ENCODE results near the gene BRME1. TPM values are rescaled to one million over a fixed set of nuclear protein-coding genes. Genes with fewer than 3 reads are reported as not detected.

BRME1 gene
- polyA plus RNA-seq, 1 experiment, result 0.94 TPM

DNA sequence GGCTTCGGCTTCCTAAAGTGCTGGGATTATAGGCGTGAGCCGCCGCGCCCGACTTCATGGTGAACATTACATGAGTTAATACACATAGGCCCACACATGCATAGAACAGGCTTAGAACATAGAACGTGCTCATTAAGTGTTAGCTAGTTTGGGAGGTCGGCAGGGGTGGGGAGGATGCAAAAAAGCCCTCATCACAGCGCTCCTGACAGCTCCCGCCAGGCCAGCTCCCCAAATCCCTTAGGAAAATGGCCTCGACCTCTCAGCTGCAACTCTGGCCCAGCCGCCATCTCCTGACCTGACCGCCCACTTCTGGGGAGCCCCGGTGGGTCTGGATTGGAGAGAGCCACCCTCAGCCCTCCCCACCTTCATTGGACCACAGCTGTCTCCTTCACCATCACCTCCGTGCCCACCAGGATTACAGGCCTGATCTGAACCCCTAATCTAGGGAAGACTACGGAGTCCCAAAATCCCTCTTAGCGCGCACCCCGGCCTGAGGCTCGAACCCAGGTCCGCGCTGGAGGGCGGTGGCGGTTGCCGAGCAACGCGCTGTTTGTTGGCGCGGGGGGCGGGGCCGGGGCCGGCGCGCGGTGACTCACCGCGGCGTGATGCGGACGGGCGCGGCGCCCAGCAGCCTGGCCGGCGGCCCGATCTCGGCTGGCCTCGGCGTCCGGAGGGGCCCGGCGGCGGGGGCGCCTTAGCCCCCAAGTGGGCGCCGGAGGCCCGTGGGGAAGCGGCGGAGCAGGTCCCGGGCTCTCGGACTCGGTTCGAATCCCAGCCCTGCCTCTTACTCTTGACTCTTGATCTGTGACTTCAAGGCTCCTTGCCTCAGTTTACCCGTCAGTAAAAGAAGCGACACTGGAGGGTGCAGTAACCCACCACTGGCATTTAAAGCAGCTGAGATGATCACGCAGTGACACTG is 55.7 kb downstream of the BRME1 start:
- DNase-seq (ENCODE audit: low read depth), result no peak
- TF ChIP-seq, protein P1, sequence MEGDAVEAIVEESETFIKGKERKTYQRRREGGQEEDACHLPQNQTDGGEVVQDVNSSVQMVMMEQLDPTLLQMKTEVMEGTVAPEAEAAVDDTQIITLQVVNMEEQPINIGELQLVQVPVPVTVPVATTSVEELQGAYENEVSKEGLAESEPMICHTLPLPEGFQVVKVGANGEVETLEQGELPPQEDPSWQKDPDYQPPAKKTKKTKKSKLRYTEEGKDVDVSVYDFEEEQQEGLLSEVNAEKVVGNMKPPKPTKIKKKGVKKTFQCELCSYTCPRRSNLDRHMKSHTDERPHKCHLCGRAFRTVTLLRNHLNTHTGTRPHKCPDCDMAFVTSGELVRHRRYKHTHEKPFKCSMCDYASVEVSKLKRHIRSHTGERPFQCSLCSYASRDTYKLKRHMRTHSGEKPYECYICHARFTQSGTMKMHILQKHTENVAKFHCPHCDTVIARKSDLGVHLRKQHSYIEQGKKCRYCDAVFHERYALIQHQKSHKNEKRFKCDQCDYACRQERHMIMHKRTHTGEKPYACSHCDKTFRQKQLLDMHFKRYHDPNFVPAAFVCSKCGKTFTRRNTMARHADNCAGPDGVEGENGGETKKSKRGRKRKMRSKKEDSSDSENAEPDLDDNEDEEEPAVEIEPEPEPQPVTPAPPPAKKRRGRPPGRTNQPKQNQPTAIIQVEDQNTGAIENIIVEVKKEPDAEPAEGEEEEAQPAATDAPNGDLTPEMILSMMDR (IDR thresholded peaks at IDR 0.05; ENCODE audit: insufficient read depth, low read depth, low read length), result no peak
- H3K36me3 ChIP-seq (ENCODE audit: control insufficient read depth, insufficient read depth, low read length), result no peaks in the 10 kb centered on the region
- no peaks in the 10 kb centered on the region for H3K27me3 ChIP-seq (ENCODE audit: control insufficient read depth, insufficient read depth, low read length)
- peak overlapping the region; percentile 28 for H3K4me3 ChIP-seq (ENCODE audit: low read depth, low read length)
- ChIA-PET CTCF (interaction anchor here (1.0 to 1.2 kb wide), 2 partner anchors 9 to 12 kb away, joined by 3 to 4 read pairs; no protein-coding TSS in a partner anchor), POLR2A (no interaction called here)

DNA sequence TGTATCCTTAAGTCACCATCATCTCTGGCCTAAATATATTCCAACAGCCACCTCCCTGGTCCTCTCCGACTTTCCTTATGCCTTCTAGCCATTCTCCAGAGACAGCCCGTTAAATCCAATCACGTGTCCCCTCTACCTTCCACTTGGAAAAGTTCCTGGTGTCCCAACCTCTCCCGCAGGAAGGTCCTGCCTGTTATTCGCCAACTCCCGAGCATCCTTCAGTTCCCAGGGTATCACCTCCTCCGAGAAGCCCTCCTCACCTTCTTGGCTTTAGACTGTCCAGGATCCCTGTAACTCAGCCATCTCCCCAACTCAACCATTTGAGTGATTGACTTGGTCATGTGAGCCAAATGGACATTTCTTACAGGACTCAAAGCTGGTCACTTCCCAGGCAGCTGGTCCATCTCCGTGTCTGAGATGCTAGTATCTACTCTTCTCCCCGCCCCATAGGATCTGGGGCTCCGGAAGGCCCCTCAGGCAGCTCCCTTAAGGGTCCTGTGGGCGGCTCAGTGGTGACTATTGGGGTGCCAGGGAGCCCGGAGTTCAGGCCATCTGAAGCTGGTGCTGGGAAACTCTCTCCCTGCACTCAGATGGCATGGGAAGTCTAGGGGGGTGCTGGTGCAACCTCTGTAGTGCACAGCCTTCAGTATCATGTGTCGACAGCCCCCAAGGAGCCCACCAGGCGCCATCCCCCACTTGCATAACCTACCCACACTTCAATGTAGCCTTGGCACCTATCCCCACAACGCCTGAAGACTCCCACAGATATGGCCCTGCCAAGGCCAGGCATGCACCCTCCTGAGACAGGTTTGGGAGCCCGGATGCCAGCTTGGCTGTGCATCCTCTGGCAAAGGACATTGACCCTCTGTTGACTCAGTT is 56.9 kb downstream of the BRME1 start:
- POLR2A ChIA-PET, result no interaction called here
- no peaks in the 10 kb centered on the region for H3K27me3 ChIP-seq (ENCODE audit: control insufficient read depth, insufficient read depth, low read length)
- CTCF ChIA-PET, result interaction anchor here (1.0 to 1.2 kb wide), 2 partner anchors 10 to 13 kb away, joined by 3 to 4 read pairs; no protein-coding TSS in a partner anchor
- no peak for DNase-seq (ENCODE audit: low read depth)
- no peaks in the 10 kb centered on the region for H3K36me3 ChIP-seq (ENCODE audit: control insufficient read depth, insufficient read depth, low read length)
- TF ChIP-seq, protein P1 (IDR thresholded peaks at IDR 0.05; ENCODE audit: insufficient read depth, low read depth, low read length), result no peak
- H3K4me3 ChIP-seq (ENCODE audit: low read depth, low read length), result no peak overlapping the region

DNA sequence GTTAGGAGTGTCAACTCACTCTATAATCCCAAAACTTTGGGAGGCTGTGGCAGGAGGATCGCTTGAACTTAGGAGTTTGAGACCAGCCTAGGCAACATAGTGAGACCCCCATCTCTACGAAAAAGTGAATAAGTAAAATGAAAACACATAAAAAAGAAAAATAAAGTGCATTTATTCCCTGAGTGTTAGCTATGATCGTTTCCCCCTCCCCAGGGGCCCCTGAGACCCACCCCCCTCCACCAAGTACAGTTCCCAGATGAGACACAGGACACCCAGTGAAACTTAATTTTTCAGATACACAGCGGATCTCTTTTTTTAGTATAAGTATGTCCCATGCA is 57.6 kb downstream of the BRME1 start:
- TF ChIP-seq, protein P1 (IDR thresholded peaks at IDR 0.05; ENCODE audit: insufficient read depth, low read depth, low read length), result no peak
- H3K27me3 ChIP-seq (ENCODE audit: control insufficient read depth, insufficient read depth, low read length), result no peaks in the 10 kb centered on the region
- no peaks in the 10 kb centered on the region for H3K36me3 ChIP-seq (ENCODE audit: control insufficient read depth, insufficient read depth, low read length)
- no peak overlapping the region for H3K4me3 ChIP-seq (ENCODE audit: low read depth, low read length)
- ChIA-PET POLR2A (no interaction called here), CTCF (interaction anchor here (1.1 kb wide), 2 partner anchors 11 to 15 kb away, joined by 3 read pairs; no protein-coding TSS in a partner anchor)
- DNase-seq (ENCODE audit: low read depth), result no peak

DNA sequence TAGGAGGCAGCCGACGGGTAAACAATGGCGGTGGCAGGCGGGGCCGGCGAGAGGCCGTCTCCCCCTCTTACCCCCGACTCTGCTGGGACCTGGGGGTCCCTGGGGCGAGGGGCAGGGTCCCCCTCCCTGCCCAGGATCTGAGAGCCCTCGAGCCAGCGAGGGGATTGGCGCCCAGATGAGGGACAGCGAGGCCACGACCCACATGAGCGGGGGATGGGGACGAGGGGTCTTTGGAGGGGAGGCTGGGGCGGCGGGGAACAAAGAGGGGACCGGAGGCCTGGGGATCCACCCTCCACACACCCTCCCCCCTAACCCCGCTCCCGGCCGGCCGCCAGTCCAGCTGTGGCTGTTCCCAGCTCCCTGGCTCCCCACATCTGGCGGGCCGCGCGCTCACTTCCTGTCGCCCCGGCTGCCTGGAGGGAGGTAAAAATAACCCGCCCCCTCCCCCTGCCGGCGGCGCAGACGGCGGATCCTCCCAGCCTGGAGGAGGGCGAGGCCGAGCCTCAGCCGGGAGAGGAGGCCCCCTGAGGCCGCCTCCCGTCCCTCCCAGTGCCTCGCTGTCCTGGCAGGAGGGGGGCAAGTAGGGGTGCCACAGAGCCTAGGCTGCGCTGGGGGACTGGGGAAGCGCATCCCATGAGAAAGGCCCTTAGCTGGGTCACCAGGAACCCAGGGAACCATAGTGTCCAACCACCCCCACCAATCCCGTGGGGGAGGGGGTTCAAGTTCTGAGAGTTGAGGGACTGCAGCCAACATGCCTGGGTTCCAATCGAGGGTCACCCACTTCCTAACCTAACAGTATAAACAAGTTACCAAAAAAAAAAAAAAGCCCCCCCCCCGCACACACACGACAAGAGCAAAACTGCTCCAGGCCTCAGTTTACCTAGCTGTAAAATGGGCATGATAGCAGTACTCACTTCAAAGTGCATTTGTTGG is 58.2 kb downstream of the BRME1 start:
- no peaks in the 10 kb centered on the region for H3K27me3 ChIP-seq (ENCODE audit: control insufficient read depth, insufficient read depth, low read length)
- H3K36me3 ChIP-seq (ENCODE audit: control insufficient read depth, insufficient read depth, low read length), result no peaks in the 10 kb centered on the region
- TF ChIP-seq, protein P1 (IDR thresholded peaks at IDR 0.05; ENCODE audit: insufficient read depth, low read depth, low read length), result peak; percentile 24; the same call in 1 of the 2 replicates
- ChIA-PET CTCF (interaction anchor here (1.0 to 1.1 kb wide), 3 partner anchors 11 to 16 kb away, joined by 3 to 6 read pairs (median 3); no protein-coding TSS in a partner anchor), POLR2A (interaction anchor here (0.5 to 0.8 kb wide), 5 partner anchors 12 to 123 kb away, joined by 3 to 9 read pairs (median 4); no protein-coding TSS in a partner anchor)
- peak overlapping the region; percentile 63 for H3K4me3 ChIP-seq (ENCODE audit: low read depth, low read length)
- DNase-seq (ENCODE audit: low read depth), result no peak

All from BJ (cell line).